Endothelial cell of umbilical vein (primary cell): ENCODE data around the gene SCN4A.

ENCODE experiments used
- CTCF ChIP-seq, 2 donors: IDR thresholded peaks; 1 replicate in 1 of 2; 2 replicates in 1 of 2; pipeline ENCODE4 v1.5.1; 2011; ENCODE audit warnings: low read length in 2 of 2, mild to moderate bottlenecking in 2 of 2, moderate library complexity in 2 of 2, control low read depth in 1 of 2, inconsistent platforms in 1 of 2, low read depth in 1 of 2; ENCODE audit not compliant: insufficient read depth in 1 of 2; ENCODE audit errors: extremely low read depth in 1 of 2
- EZH2 ChIP-seq: IDR thresholded peaks from 2 replicates; pipeline ENCODE4 v1.6.1; 2012; ENCODE audit warnings: borderline replicate concordance, low read depth, mild to moderate bottlenecking, moderate library complexity, low read length, inconsistent platforms; ENCODE audit not compliant: severe bottlenecking
- POLR2A ChIP-seq: IDR thresholded peaks from 2 replicates; pipeline ENCODE4 v1.6.1; 2012; ENCODE audit warnings: low read depth, mild to moderate bottlenecking, control low read depth, low read length
- POLR2AphosphoS5 ChIP-seq: IDR thresholded peaks from 2 replicates; pipeline ENCODE4 v1.6.1; 2012; ENCODE audit warnings: low read depth, mild to moderate bottlenecking, control low read depth, low read length, moderate library complexity; ENCODE audit not compliant: insufficient read depth

- TF ChIP-seq CTCF (IDR thresholded peaks at IDR 0.05; ENCODE audit: extremely low read depth in 1 of 2, insufficient read depth in 1 of 2, low read depth in 1 of 2, low read length in 2 of 2) (no peak), EZH2 (no peak), POLR2A (no peak), POLR2AphosphoS5 (no peak)
These were observed 23.0 kb downstream of the SCN4A start for GRCh38 chr17:63949576-63950250.
